Ramos (cell line): ENCODE data around the gene FLNB.

ENCODE experiments used
- in situ Hi-C: fragments of 300-500 bp; cut with MboI; formaldehyde crosslinking; loops from one replicate; pipeline ENCODE4 v1.14.3; 2022; ENCODE audit warnings: low sequenced_read_pairs; ENCODE audit not compliant: unreplicated experiment

Gene FLNB

GRCh38 chr3:58006661-58007060, 1.6 kb upstream of the FLNB start:
- in situ Hi-C loops, result loop anchor here (10.0 kb wide), 1 partner anchor 168 kb away; no protein-coding TSS in a partner anchor

DNA sequence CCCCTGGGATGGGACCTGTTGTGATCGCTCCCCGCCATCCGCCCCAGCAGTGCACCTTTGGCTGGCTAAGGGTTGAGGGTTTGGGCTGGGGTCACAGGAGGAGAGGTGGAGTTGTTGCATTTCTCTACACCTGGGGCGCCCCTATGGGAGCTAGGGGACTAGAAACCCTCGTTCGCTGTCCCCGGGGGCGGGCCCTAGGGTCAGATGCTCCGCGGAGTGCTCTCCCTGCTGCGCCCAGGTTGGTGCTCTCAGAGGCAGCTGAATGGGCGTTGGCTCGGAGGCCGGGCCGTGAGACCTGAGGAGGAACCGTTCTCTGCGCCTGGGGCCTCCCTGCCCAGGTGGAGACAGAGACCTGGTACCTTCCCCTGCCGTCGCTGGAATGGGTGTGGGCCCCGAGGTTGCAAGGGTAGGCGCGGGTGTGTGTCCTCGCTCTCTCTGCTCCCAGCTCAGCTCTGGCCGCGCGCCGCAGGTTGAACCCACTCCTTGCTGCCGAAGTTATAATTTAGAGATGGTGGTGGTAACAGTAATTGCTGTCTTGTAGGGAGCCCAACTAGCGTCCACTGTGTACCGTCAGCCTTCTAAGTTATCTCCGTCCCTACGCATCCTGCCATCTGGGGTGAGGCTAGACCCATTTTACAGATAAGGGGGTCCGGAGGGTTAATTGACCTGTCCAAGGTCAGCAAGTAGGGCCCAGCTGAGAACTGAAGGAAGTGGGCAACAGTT, 965 bp downstream of the FLNB start:
- in situ Hi-C loops, result loop anchor here (10.0 kb wide), 1 partner anchor 166 kb away; no protein-coding TSS in a partner anchor

- in situ Hi-C loops, result loop anchor here (10.0 kb wide), 1 partner anchor 165 kb away; no protein-coding TSS in a partner anchor
Measured at GRCh38 chr3:58009749-58010535, 1.7 kb downstream of the FLNB start.

DNA sequence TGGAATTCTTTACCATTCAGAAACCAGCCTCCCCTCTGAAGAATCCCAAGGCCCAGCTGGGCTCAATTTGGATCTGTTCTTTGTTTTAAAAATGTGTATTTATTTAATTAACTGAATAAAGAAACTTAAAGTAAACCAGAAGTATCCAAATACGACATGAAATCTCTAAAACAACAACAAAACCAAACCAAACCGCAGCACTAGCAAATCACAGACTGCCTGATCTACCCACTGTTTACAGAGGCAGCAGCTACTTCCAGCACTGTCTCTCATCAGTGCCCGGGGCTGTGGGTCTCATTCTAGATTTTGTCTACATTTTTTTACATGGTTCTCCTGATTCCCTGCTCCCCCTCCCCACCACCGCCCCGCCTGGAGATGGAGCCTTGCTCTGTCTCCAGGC, 2.3 kb downstream of the FLNB start:
- in situ Hi-C loops, result no loop called here

DNA sequence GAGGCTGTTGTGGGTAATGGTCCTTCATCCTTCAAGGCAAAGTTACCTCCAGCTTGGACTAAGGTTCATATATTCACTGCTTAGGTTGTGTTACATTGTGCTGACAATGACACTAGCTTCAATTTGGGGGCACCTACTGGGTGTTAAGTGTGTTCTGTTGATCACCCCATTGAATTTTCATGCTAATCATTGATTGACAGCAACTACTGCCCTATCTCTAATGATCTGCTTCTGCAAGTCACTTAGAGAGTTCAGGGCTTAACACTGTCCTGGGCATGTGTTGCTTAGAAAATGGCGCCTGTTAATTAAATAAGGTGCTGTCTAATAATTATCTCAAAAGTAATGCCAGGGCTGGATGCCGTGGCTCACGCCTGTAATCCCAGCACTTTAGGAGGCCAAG, 3.4 kb downstream of the FLNB start:
- in situ Hi-C loops, result no loop called here

GRCh38 chr3:58012302-58012701, 4.1 kb downstream of the FLNB start:
- in situ Hi-C loops, result no loop called here

- in situ Hi-C loops, result no loop called here
Measured at GRCh38 chr3:58013099-58013498, 4.9 kb downstream of the FLNB start.

- in situ Hi-C loops, result no loop called here
Measured at GRCh38 chr3:58013973-58014649, 5.9 kb downstream of the FLNB start.

GRCh38 chr3:58015520-58015915, 7.3 kb downstream of the FLNB start:
- in situ Hi-C loops, result no loop called here

- in situ Hi-C loops, result no loop called here
Measured at GRCh38 chr3:58016710-58017109, 8.5 kb downstream of the FLNB start.

DNA sequence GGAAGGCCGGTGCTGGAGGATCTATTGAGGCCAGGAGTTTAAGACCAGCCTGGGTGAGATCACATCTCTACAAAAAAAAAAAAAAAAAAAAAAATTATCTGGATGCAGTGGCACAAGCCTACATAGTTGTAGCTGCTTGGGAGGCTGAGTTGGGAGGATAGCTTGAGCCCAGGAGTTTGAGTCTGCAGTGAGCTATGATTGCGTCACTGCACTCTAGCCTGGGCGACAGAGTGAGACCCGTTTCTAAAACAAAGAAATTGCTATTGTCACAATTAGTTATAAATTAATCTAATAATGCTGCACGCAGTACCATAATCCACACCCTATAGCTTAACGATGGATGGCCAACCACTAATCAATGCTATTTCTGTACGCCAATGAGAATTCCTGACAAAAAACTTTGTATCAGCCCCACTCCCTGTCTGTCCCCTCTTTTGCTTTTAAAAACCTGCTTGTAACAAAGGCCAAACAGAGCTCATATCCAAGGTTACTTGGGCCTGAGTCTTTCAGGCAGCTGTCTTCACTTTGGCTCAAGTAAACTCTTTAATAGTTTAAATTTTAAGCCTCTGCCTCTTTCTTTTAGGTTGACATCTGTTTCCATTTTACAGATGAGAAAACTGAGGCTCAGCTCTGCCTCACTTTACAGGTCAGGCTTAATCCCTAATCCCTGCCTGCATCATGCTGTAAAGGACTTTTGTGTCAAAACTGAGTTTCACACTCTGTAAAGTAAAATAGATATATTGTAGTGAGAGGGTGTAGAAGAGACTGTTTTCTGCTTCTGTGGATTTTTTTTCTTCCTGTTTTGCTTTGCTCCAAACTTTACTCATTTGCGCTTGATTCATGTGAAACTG, 10.9 kb downstream of the FLNB start:
- in situ Hi-C loops, result no loop called here

DNA sequence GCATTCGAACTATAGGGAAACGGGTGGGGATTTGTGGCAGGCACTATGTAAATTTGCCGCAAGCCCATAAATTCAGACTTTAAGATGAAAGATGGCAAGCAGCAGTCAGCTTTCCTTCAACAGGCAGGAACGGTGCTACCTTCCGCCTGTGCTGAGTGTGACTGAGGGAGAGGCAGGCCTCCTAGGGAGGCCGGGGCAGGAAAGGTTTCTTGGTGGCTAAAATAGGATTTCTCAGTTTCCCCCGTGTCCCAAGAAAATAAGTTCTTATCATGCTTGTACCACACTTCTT, 12.5 kb downstream of the FLNB start:
- in situ Hi-C loops, result no loop called here

GRCh38 chr3:58021072-58021959, 13.1 kb downstream of the FLNB start:
- in situ Hi-C loops, result no loop called here

- in situ Hi-C loops, result no loop called here
Measured at GRCh38 chr3:58021962-58022361, 13.7 kb downstream of the FLNB start.

DNA sequence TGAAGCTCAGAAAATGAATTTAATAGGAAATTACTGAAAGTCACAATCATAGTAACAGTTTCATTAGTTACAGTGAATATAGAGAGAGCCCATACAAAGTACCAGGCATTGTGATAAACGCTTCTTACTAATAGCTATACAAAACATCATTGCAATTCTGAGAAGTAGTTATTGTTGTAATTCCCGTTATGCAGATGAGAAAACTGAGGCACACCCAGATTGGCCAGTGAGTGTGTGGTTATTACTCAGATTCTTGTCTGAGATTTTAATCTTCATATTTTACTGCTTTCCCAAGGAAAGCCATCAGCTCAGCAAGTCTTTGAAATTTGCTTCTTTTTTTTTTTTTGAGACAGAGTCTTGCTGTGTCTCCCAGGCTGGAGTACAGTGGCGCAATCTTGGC, 14.3 kb downstream of the FLNB start:
- in situ Hi-C loops, result no loop called here

DNA sequence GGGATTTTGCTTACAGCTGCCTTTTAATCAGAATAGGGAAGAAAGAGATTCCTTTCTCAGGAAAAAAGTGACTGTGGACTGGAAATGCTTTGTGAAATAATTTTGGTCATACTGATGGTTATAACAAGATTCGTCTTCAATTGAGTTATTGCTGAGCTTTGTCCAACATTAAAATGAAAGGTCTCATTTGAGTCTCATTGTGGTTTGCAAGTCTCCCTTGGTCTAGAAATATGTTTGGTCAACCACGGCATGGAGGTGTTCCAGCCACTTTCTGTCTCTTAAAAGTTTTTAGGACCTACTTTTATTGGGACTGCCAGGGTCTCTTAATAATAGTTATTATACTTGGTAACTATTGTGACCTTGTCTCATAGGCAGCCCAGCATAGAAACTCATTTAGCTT, 15.3 kb downstream of the FLNB start:
- in situ Hi-C loops, result no loop called here

DNA sequence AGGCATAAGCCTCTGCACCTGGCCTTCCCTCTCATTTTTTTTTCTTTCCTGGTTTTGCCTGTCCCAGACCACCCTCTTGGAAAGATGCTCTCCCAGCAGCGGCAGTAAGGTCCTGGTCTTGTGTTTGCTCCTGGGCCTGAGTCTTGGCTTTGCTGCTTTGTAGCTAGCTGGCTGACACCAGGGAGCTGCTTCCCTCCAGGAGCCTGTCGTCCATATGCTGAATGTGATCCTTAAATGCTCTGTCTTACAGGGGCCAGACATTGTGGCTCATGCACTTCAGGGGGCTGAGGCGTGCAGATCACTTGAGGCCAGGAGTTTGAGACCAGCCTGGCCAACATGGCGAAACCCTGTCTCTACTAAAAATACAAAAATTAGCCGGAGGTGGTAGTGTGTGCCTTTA, 17.2 kb downstream of the FLNB start:
- in situ Hi-C loops, result no loop called here

- in situ Hi-C loops, result no loop called here
Measured at GRCh38 chr3:58025837-58026569, 17.8 kb downstream of the FLNB start.

DNA sequence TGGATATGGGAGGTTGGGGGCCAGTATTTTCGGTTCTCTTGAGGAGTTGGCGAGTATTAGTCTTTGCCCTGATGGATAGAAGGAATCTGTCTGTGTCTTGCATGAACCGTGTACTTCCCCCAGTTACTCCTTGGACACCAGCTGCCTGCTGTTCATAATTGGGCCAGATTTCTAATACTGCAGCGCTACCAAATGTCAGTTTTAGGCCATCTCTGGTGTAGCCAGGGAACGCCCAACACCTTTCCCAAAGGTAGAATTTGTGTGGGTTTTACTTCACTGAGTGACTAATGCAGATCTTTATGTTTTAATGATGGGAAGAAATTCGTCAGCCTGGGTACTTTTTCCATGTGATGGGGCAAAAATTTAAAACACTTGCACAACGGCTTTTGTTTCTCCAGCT, 18.4 kb downstream of the FLNB start:
- in situ Hi-C loops, result no loop called here
